H1 (cell line): ENCODE data around the gene MYO16. TPM values are rescaled to one million over a fixed set of nuclear protein-coding genes. Genes with fewer than 3 reads are reported as not detected.

Experiments
- CTCF ChIA-PET: fragments of 300-600 bp; sonication (Branson Sonifier 250); formaldehyde crosslinking; loops from one replicate; lab custom pipeline; 2021; ENCODE audit not compliant: partially characterized antibody; lab: Charles Lee
- POLR2A ChIA-PET: fragments of 300-600 bp; sonication (Branson Sonifier 250); formaldehyde crosslinking; loops from one replicate; lab custom pipeline; 2021; ENCODE audit warnings: inconsistent platforms; ENCODE audit not compliant: partially characterized antibody; lab: Charles Lee
- DNase-seq, 2 experiments: peaks; one replicate each; pipeline versions ENCODE4 v3.0.0 to v3.0.0-alpha.2; 2010 to 2022; ENCODE audit warnings: low spot score in 2 of 2, low read depth in 1 of 2, mixed read lengths in 1 of 2
- FAIRE-seq: peaks from 2 replicates; lab custom pipeline; 2011; peaks lifted over from hg19 to GRCh38; lab: Jason Lieb, UNC
- H2AFZ ChIP-seq: 2 replicates; pipeline ENCODE4 v1.8.1; 2012; ENCODE audit warnings: low read length, inconsistent platforms
- H2AK5ac ChIP-seq: 2 replicates; pipeline ENCODE4 v1.6.1; 2013; ENCODE audit warnings: low read depth, low read length
- H2BK120ac ChIP-seq: replicated peaks from 2 replicates; pipeline ENCODE3; 2013; ENCODE audit warnings: low read depth, low read length, inconsistent platforms
- H2BK12ac ChIP-seq: 2 replicates; pipeline ENCODE4 v1.6.1; 2013; ENCODE audit warnings: low read depth, low read length
- H2BK15ac ChIP-seq: 2 replicates; pipeline ENCODE4 v1.6.1; 2013; ENCODE audit warnings: low read length
- H2BK20ac ChIP-seq: 2 replicates; pipeline ENCODE4 v1.6.1; 2013; ENCODE audit warnings: low read length
- H2BK5ac ChIP-seq: 2 replicates; pipeline ENCODE4 v1.6.1; 2013; ENCODE audit warnings: low read depth, low read length
- H3K14ac ChIP-seq: 2 replicates; pipeline ENCODE4 v1.6.1; 2013; ENCODE audit warnings: inconsistent platforms; ENCODE audit not compliant: insufficient read length
- H3K18ac ChIP-seq: 2 replicates; pipeline ENCODE4 v1.6.1; 2013; ENCODE audit warnings: low read length; ENCODE audit errors: extremely low read depth
- H3K23ac ChIP-seq: 2 replicates; pipeline ENCODE4 v1.6.1; 2013; ENCODE audit warnings: inconsistent platforms; ENCODE audit not compliant: insufficient read length
- H3K23me2 ChIP-seq: 2 replicates; pipeline ENCODE4 v1.6.1; 2013; ENCODE audit warnings: low read depth, low read length
- H3K27ac ChIP-seq: 2 replicates; pipeline ENCODE4 v1.6.1; 2011; ENCODE audit warnings: low read depth, low read length, inconsistent platforms
- H3K27me3 ChIP-seq, 4 experiments: replicated peaks in 1 of 4; 1 replicate in 1 of 4; 2 replicates in 3 of 4; pipeline versions ENCODE4 v1.6.1 to v1.8.1; 2011 to 2013; ENCODE audit warnings: low read length in 3 of 4, mild to moderate bottlenecking in 3 of 4, inconsistent platforms in 2 of 4, mixed read lengths in 2 of 4, moderate library complexity in 1 of 4; ENCODE audit not compliant: control insufficient read depth in 3 of 4, insufficient read depth in 3 of 4; ENCODE audit errors: extremely low read depth in 1 of 4
- H3K36me3 ChIP-seq, 4 experiments: 2 replicates each; pipeline versions ENCODE4 v1.6.1 to v1.8.1; 2011 to 2013; ENCODE audit warnings: mild to moderate bottlenecking in 4 of 4, low read length in 3 of 4, moderate library complexity in 2 of 4, control low read depth in 1 of 4, inconsistent platforms in 1 of 4; ENCODE audit not compliant: insufficient read depth in 4 of 4, control insufficient read depth in 2 of 4
- H3K4ac ChIP-seq: replicated peaks from 2 replicates; pipeline ENCODE3; 2013; ENCODE audit warnings: low read length, low read depth, mixed read lengths, inconsistent platforms; ENCODE audit not compliant: insufficient read length
- H3K4me1 ChIP-seq, 4 experiments: replicated peaks in 1 of 4; 1 replicate in 1 of 4; 2 replicates in 3 of 4; pipeline versions ENCODE4 v1.6.1 to v1.8.1; 2011 to 2013; ENCODE audit warnings: low read length in 3 of 4, inconsistent platforms in 2 of 4, mixed read lengths in 1 of 4; ENCODE audit not compliant: insufficient read depth in 4 of 4, control insufficient read depth in 3 of 4
- H3K4me2 ChIP-seq, 2 experiments: 2 replicates each; pipeline versions ENCODE4 v1.6.1 to v1.8.1; 2011 to 2013; ENCODE audit warnings: low read depth in 2 of 2, low read length in 2 of 2, control low read depth in 1 of 2, inconsistent platforms in 1 of 2, mild to moderate bottlenecking in 1 of 2; ENCODE audit not compliant: insufficient read depth in 1 of 2
- H3K4me3 ChIP-seq, 4 experiments: fragments of 200-600, 300-600 bp in 1 of 4; sonication (generic), shearing (Covaris generic), sonication (Bioruptor Twin) in 1 of 4; 2 replicates each; pipeline versions ENCODE4 v1.5.1 to v1.8.1; 2011 to 2016; ENCODE audit warnings: low read length in 4 of 4, low read depth in 3 of 4, control low read depth in 2 of 4, inconsistent platforms in 2 of 4, mild to moderate bottlenecking in 2 of 4, mixed read lengths in 1 of 4, moderate library complexity in 1 of 4; ENCODE audit not compliant: insufficient read depth in 2 of 4; ENCODE audit errors: extremely low read depth in 1 of 4
- H3K56ac ChIP-seq: replicated peaks from 2 replicates; pipeline ENCODE3; 2013; ENCODE audit warnings: low read depth, mild to moderate bottlenecking, mixed read lengths, low read length, inconsistent platforms; ENCODE audit not compliant: insufficient read length
- H3K79me1 ChIP-seq: 2 replicates; pipeline ENCODE4 v1.6.1; 2013; ENCODE audit warnings: low read depth, low read length, control low read depth
- H3K79me2 ChIP-seq, 2 experiments: 2 replicates each; pipeline versions ENCODE4 v1.6.1 to v1.8.1; 2012 to 2013; ENCODE audit warnings: low read length in 2 of 2, mild to moderate bottlenecking in 2 of 2, inconsistent platforms in 1 of 2; ENCODE audit not compliant: insufficient read depth in 2 of 2, control insufficient read depth in 1 of 2
- H3K9ac ChIP-seq, 4 experiments: replicated peaks in 1 of 4; 1 replicate in 1 of 4; 2 replicates in 3 of 4; pipeline versions ENCODE4 v1.6.1 to v1.8.1; 2011 to 2013; ENCODE audit warnings: low read depth in 3 of 4, low read length in 3 of 4, control low read depth in 2 of 4, mild to moderate bottlenecking in 2 of 4, moderate library complexity in 2 of 4, inconsistent platforms in 1 of 4; ENCODE audit errors: extremely low read depth in 1 of 4
- H3K9me3 ChIP-seq, 2 experiments: 2 replicates each; pipeline versions ENCODE4 v1.6.1 to v1.8.1; 2012 to 2013; ENCODE audit warnings: mild to moderate bottlenecking in 2 of 2, moderate library complexity in 2 of 2, control low read depth in 1 of 2, inconsistent platforms in 1 of 2, low read depth in 1 of 2, low read length in 1 of 2, mixed read lengths in 1 of 2; ENCODE audit not compliant: insufficient read depth in 2 of 2
- H4K20me1 ChIP-seq, 2 experiments: replicated peaks in 1 of 2; 2 replicates each; pipeline versions ENCODE3 to v1.8.1; 2011 to 2013; ENCODE audit warnings: inconsistent platforms in 2 of 2, low read length in 2 of 2, mild to moderate bottlenecking in 1 of 2; ENCODE audit not compliant: insufficient read depth in 2 of 2, control insufficient read depth in 1 of 2
- H4K5ac ChIP-seq: 2 replicates; pipeline ENCODE4 v1.6.1; 2013; ENCODE audit warnings: low read length, low read depth, mixed read lengths, inconsistent platforms; ENCODE audit not compliant: insufficient read length
- H4K8ac ChIP-seq: 2 replicates; pipeline ENCODE4 v1.8.0; 2013; ENCODE audit warnings: mild to moderate bottlenecking, moderate library complexity, low read length, inconsistent platforms; ENCODE audit not compliant: insufficient read depth; ENCODE audit errors: extremely low read depth
- H4K91ac ChIP-seq: replicated peaks from 2 replicates; pipeline ENCODE3; 2013; ENCODE audit warnings: low read length, mixed read lengths, inconsistent platforms; ENCODE audit not compliant: insufficient read length
- ATF3 ChIP-seq: IDR thresholded peaks from 2 replicates; pipeline ENCODE4 v1.6.1; 2011; ENCODE audit warnings: low read depth, mild to moderate bottlenecking, low read length; ENCODE audit not compliant: insufficient read depth
- CBX8 ChIP-seq: fragments of 300-800, 300-1000 bp; sonication (generic); IDR thresholded peaks from 2 replicates; pipeline ENCODE4 v1.7.1; 2016; ENCODE audit warnings: low read depth, low read length, borderline replicate concordance
- CHD1 ChIP-seq: IDR thresholded peaks from 2 replicates; pipeline ENCODE4 v1.6.1; 2012; ENCODE audit warnings: low read depth, low read length, improper control_type of control experiment
- FOSL1 ChIP-seq: IDR thresholded peaks from 2 replicates; pipeline ENCODE4 v1.6.1; 2011; ENCODE audit warnings: mild to moderate bottlenecking, low read depth, low read length, moderate library complexity; ENCODE audit not compliant: insufficient read depth
- HDAC2 ChIP-seq, 2 experiments: fragments of 300-600 bp in 1 of 2; sonication (generic) in 1 of 2; IDR thresholded peaks; 2 replicates each; pipeline ENCODE4 v1.6.1; 2011 to 2012; ENCODE audit warnings: low read depth in 2 of 2, low read length in 2 of 2, mild to moderate bottlenecking in 2 of 2, moderate library complexity in 2 of 2, borderline replicate concordance in 1 of 2, inconsistent platforms in 1 of 2
- JUN ChIP-seq: IDR thresholded peaks from 2 replicates; pipeline ENCODE4 v1.6.1; 2011; ENCODE audit warnings: low read depth, mild to moderate bottlenecking, improper control_type of control experiment, low read length
- JUND ChIP-seq: IDR thresholded peaks from 2 replicates; pipeline ENCODE4 v1.6.1; 2011; ENCODE audit warnings: mild to moderate bottlenecking, improper control_type of control experiment, low read length
- POU5F1 ChIP-seq: IDR thresholded peaks from 2 replicates; pipeline ENCODE4 v1.6.1; 2011; ENCODE audit warnings: low read depth, mild to moderate bottlenecking, low read length, moderate library complexity
- SIN3A ChIP-seq, 2 experiments: IDR thresholded peaks in 1 of 2; conservative IDR thresholded peaks in 1 of 2; 2 replicates each; pipeline ENCODE4 v1.6.1; 2011 to 2012; ENCODE audit warnings: low read length in 2 of 2, improper control_type of control experiment in 1 of 2, low read depth in 1 of 2, mild to moderate bottlenecking in 1 of 2
- SP1 ChIP-seq: IDR thresholded peaks from 2 replicates; pipeline ENCODE4 v1.6.1; 2011; ENCODE audit warnings: low read depth, low read length
- TAF1 ChIP-seq: IDR thresholded peaks from 2 replicates; pipeline ENCODE4 v1.6.1; 2011; ENCODE audit warnings: mild to moderate bottlenecking, low read depth, low read length
- TAF7 ChIP-seq: optimal IDR thresholded peaks from 2 replicates; pipeline ENCODE3; 2011; ENCODE audit warnings: low read depth, mild to moderate bottlenecking, inconsistent platforms, low read length, moderate library complexity, borderline replicate concordance
- TBP ChIP-seq: IDR thresholded peaks from 2 replicates; pipeline ENCODE4 v1.6.1; 2011; ENCODE audit warnings: low read depth, low read length, improper control_type of control experiment
- YY1 ChIP-seq: IDR thresholded peaks from 2 replicates; pipeline ENCODE4 v1.6.1; 2011; ENCODE audit warnings: low read depth, mild to moderate bottlenecking, low read length
- WGBS, 2 experiments: shearing (Covaris generic) in 1 of 2; methylation state at CpG; one replicate each; pipeline versions ENCODE4 v1.1.6 to v1.1.7; 2013 to 2015; ENCODE audit warnings: low lambda C conversion rate in 2 of 2, mixed read lengths in 2 of 2, inconsistent platforms in 1 of 2, low coverage in 1 of 2, missing lambda C conversion rate in 1 of 2; ENCODE audit not compliant: insufficient replicate concordance in 2 of 2, insufficient coverage in 1 of 2, insufficient read length in 1 of 2; ENCODE audit errors: extremely low coverage in 1 of 2, missing lambda C conversion rate in 1 of 2; 5-methylcytosine and 5-hydroxymethylcytosine counted together
- polyA plus RNA-seq, 7 experiments: library from polyadenylated mRNA; depleted of rRNA in 3 of 7; stranded (reverse) in 5 of 7; unstranded in 2 of 7; fragments of >200 nt in 5 of 7; fragments of 200-250 nt in 2 of 7; gene quantifications; 1 replicate in 5 of 7; 2 replicates in 1 of 7; 4 replicates in 1 of 7; pipeline versions ENCODE4 v1.2.1 to v1.2.3, GENCODE V29; 2011 to 2013; ENCODE audit warnings: missing spikeins in 2 of 7, mixed read lengths in 2 of 7
- total RNA-seq: library from RNA; stranded (reverse); fragmentation: NEBNext Ultra II Directional; extraction: Animal tissue kit (Norgen Biotek cat#: 25700); gene quantifications from 2 replicates; pipeline ENCODE4 v1.2.1, GENCODE V29; 2021

MYO16 gene
- total and polyA plus RNA-seq, 2 of the 8 experiments (the other 6 are each of a cell fraction or from before 2014, with no cell fraction given): 0.02 to 0.22 TPM

GRCh38 chr13:108650271-108650670 lies 20.9 kb downstream of the MYO16 start:
- H3K9me3 ChIP-seq: peaks cover 0 to 3% of the 10 kb centered on the region in 2 experiments; a peak in 2 of 4 replicates
- no peak overlapping the region for H2BK5ac ChIP-seq
- H3K56ac ChIP-seq: no peak overlapping the region
- H3K4me3 ChIP-seq: no peak overlapping the region
- no peak overlapping the region for H4K91ac ChIP-seq
- no peak for TF ChIP-seq POU5F1
- TF ChIP-seq JUN: no peak
- no peak for TF ChIP-seq TAF1
- no peak for TF ChIP-seq CHD1
- no peak for TF ChIP-seq SP1
- no peak for TF ChIP-seq HDAC2 (IDR thresholded peaks at IDR 0.05; ENCODE audit: borderline replicate concordance in 1 of 2, low read depth in 2 of 2, low read length in 2 of 2)
- no peak for TF ChIP-seq FOSL1
- TF ChIP-seq ATF3: no peak
- no peak for TF ChIP-seq SIN3A (conservative IDR thresholded peaks at IDR 0.05 in 1 of 2, IDR thresholded peaks at IDR 0.05 in 1 of 2; ENCODE audit: low read depth in 1 of 2, low read length in 2 of 2)
- no peak for TF ChIP-seq CBX8
- no peak for TF ChIP-seq YY1
- TF ChIP-seq TBP: no peak
- TF ChIP-seq TAF7: no peak
- no peak for TF ChIP-seq JUND
- no peak overlapping the region for H2BK15ac ChIP-seq
- WGBS, 2 experiments: 75% methylated on average over 3 of the region's 3 CpGs; no CpG with 5 or more reads in 1 of the 2 experiments
- no peaks in the 10 kb centered on the region for H3K23me2 ChIP-seq
- H4K8ac ChIP-seq: no peak overlapping the region
- no peaks in the 10 kb centered on the region for H3K79me1 ChIP-seq
- H4K20me1 ChIP-seq: no peaks in the 10 kb centered on the region
- H3K23ac ChIP-seq: no peak overlapping the region
- no peak overlapping the region for H4K5ac ChIP-seq
- no peak overlapping the region for H2AK5ac ChIP-seq
- no peaks in the 10 kb centered on the region for H3K4me1 ChIP-seq
- no peak overlapping the region for H3K9ac ChIP-seq
- no peaks in the 10 kb centered on the region for H3K27me3 ChIP-seq
- ChIA-PET POLR2A (no interaction called here), CTCF (interaction anchor here (1.8 kb wide), 1 partner anchor 42 kb away, joined by 5 read pairs; no protein-coding TSS in a partner anchor)
- H3K4me2 ChIP-seq: no peak overlapping the region
- no peak overlapping the region for H3K18ac ChIP-seq
- FAIRE-seq (no peak), DNase-seq (no peak)
- H2BK12ac ChIP-seq: no peak overlapping the region
- no peak overlapping the region for H3K14ac ChIP-seq
- H3K79me2 ChIP-seq: no peaks in the 10 kb centered on the region
- H3K4ac ChIP-seq: no peak overlapping the region
- H3K27ac ChIP-seq: no peak overlapping the region
- no peak overlapping the region for H2BK120ac ChIP-seq
- H2BK20ac ChIP-seq: no peak overlapping the region
- no peak overlapping the region for H2AFZ ChIP-seq
- no peaks in the 10 kb centered on the region for H3K36me3 ChIP-seq
